CD4-positive, alpha-beta memory T cell (primary cell): ENCODE results near the gene B3GALT6. TPM values are rescaled to one million over a fixed set of nuclear protein-coding genes. Genes with fewer than 3 reads are reported as not detected.

Experiments
- CTCF ChIA-PET: fragments of 350-600 bp; sonication (Branson Sonifier 250); formaldehyde crosslinking; loops from one replicate; lab custom pipeline; 2021; ENCODE audit warnings: inconsistent platforms; ENCODE audit not compliant: partially characterized antibody; lab: Charles Lee
- POLR2A ChIA-PET: fragments of 350-600 bp; sonication (Branson Sonifier 250); formaldehyde crosslinking; loops from one replicate; lab custom pipeline; 2021; ENCODE audit not compliant: partially characterized antibody; lab: Charles Lee
- DNase-seq, 5 donors: peaks; one replicate each; pipeline versions ENCODE4 v3.0.0 to v3.0.0-alpha.2; 2020 to 2022; ENCODE audit warnings: mixed read lengths in 1 of 5
- H3K27ac ChIP-seq: one replicate; pipeline ENCODE4 v1.7.0; 2013; ENCODE audit warnings: low read depth, low read length
- H3K27me3 ChIP-seq: 2 replicates; pipeline ENCODE4 v1.7.0; 2013; ENCODE audit warnings: mild to moderate bottlenecking, low read length, moderate library complexity; ENCODE audit not compliant: insufficient read depth
- H3K36me3 ChIP-seq: 2 replicates; pipeline ENCODE4 v1.7.0; 2013; ENCODE audit warnings: mild to moderate bottlenecking, low read length, moderate library complexity; ENCODE audit not compliant: insufficient read depth
- H3K4me1 ChIP-seq: 2 replicates; pipeline ENCODE4 v1.7.0; 2013; ENCODE audit warnings: mild to moderate bottlenecking, low read length, moderate library complexity; ENCODE audit not compliant: insufficient read depth
- H3K4me3 ChIP-seq, 2 donors: one replicate each; pipeline ENCODE4 v1.7.0; 2013; ENCODE audit warnings: low read length in 2 of 2, mild to moderate bottlenecking in 1 of 2
- H3K9me3 ChIP-seq, 2 donors: one replicate each; pipeline ENCODE4 v1.7.0; 2013; ENCODE audit warnings: low read length in 2 of 2, control low read depth in 1 of 2; ENCODE audit not compliant: control insufficient read depth in 1 of 2
- H3K27ac Mint-ChIP-seq, 7 donors: one replicate each; pipeline ENCODE4 v1.8.0; 2020 to 2021; ENCODE audit warnings: mixed read lengths in 7 of 7, mild to moderate bottlenecking in 6 of 7, inconsistent platforms in 3 of 7, moderate library complexity in 3 of 7
- H3K27me3 Mint-ChIP-seq, 2 donors: one replicate each; pipeline ENCODE4 v1.8.0; 2020 to 2021; ENCODE audit warnings: mixed read lengths in 2 of 2
- H3K36me3 Mint-ChIP-seq, 2 donors: one replicate each; pipeline ENCODE4 v1.8.0; 2020 to 2021; ENCODE audit warnings: mixed read lengths in 2 of 2, inconsistent platforms in 1 of 2, mild to moderate bottlenecking in 1 of 2
- H3K4me1 Mint-ChIP-seq, 4 donors: one replicate each; pipeline ENCODE4 v1.8.0; 2020 to 2021; ENCODE audit warnings: mixed read lengths in 4 of 4, mild to moderate bottlenecking in 1 of 4
- H3K4me3 Mint-ChIP-seq, 8 donors: one replicate each; pipeline ENCODE4 v1.8.0; 2020 to 2021; ENCODE audit warnings: mixed read lengths in 8 of 8, mild to moderate bottlenecking in 7 of 8, moderate library complexity in 6 of 8, inconsistent platforms in 3 of 8
- H3K9me3 Mint-ChIP-seq, 8 donors: one replicate each; pipeline ENCODE4 v1.8.0; 2020 to 2021; ENCODE audit warnings: mixed read lengths in 8 of 8, mild to moderate bottlenecking in 5 of 8, inconsistent platforms in 3 of 8, moderate library complexity in 1 of 8
- intact Hi-C: fragments of 100-400 bp; cut with micrococcal nuclease; formaldehyde crosslinking; loops from one replicate; pipeline ENCODE4 v1.15.1; 2023
- polyA plus RNA-seq, 2 donors: library from polyadenylated mRNA; unstranded; fragments of 300-500 nt; fragmentation: Illumina TruSeq; gene quantifications; one replicate each; pipeline ENCODE4 v1.2.3, GENCODE V29; 2021
- total RNA-seq, 2 experiments: library from RNA; stranded (reverse); gene quantifications; one replicate each; pipeline ENCODE4 v1.2.3, GENCODE V29; 2021

Gene B3GALT6
- total and polyA plus RNA-seq, 4 experiments from 2014 or later, result 5.4 to 23.7 (median 18.7) TPM

GRCh38 chr1:1241588-1242219, 9.7 kb downstream of the B3GALT6 start:
- no peaks in the 10 kb centered on the region for H3K36me3 ChIP-seq
- H3K27ac Mint-ChIP-seq, result no peak overlapping the region
- ChIA-PET POLR2A (interaction anchor here (0.6 kb wide), 1 partner anchor 28 kb away, joined by 3 read pairs; the partner anchor contains the start of gene TNFRSF4), CTCF (no interaction called here)
- no peak overlapping the region for H3K27ac ChIP-seq
- no peaks in the 10 kb centered on the region for H3K36me3 Mint-ChIP-seq
- no peaks in the 10 kb centered on the region for H3K9me3 Mint-ChIP-seq
- H3K27me3 Mint-ChIP-seq, result no peaks in the 10 kb centered on the region
- no peaks in the 10 kb centered on the region for H3K4me1 Mint-ChIP-seq
- peaks cover 4% of the 10 kb centered on the region for H3K27me3 ChIP-seq
- no peak overlapping the region for H3K4me3 ChIP-seq
- H3K4me1 ChIP-seq, result no peaks in the 10 kb centered on the region
- intact Hi-C loops, result no loop called here
- no peak overlapping the region for H3K4me3 Mint-ChIP-seq
- no peak for DNase-seq
- H3K9me3 ChIP-seq, result no peaks in the 10 kb centered on the region

GRCh38 chr1:1242461-1243265, 10.6 kb downstream of the B3GALT6 start:
- CTCF ChIA-PET, result no interaction called here

GRCh38 chr1:1243266-1243660, 11.2 kb downstream of the B3GALT6 start:
- Histone ChIP-seq H3K4me3 (no peak overlapping the region), H3K4me1 (no peaks in the 10 kb centered on the region), H3K27me3 (peaks cover 4% of the 10 kb centered on the region), H3K27ac (no peak overlapping the region), H3K9me3 (no peaks in the 10 kb centered on the region), H3K36me3 (no peaks in the 10 kb centered on the region)
- no peak for DNase-seq
- intact Hi-C loops, result no loop called here
- Mint-ChIP-seq H3K36me3 (no peaks in the 10 kb centered on the region), H3K27me3 (no peaks in the 10 kb centered on the region), H3K4me1 (no peaks in the 10 kb centered on the region), H3K27ac (no peak overlapping the region), H3K9me3 (no peaks in the 10 kb centered on the region), H3K4me3 (no peak overlapping the region)
- ChIA-PET POLR2A (no interaction called here), CTCF (no interaction called here)

More at GRCh38 chr1:1242461-1243265, 10.6 kb downstream of the B3GALT6 start:
- POLR2A ChIA-PET, result no interaction called here
- Mint-ChIP-seq H3K27me3 (no peaks in the 10 kb centered on the region), H3K4me1 (no peaks in the 10 kb centered on the region), H3K36me3 (no peaks in the 10 kb centered on the region), H3K27ac (no peak overlapping the region), H3K4me3 (no peak overlapping the region), H3K9me3 (no peaks in the 10 kb centered on the region)
- Histone ChIP-seq H3K27me3 (peaks cover 4% of the 10 kb centered on the region), H3K4me1 (no peaks in the 10 kb centered on the region), H3K9me3 (no peaks in the 10 kb centered on the region), H3K36me3 (no peaks in the 10 kb centered on the region), H3K4me3 (no peak overlapping the region), H3K27ac (no peak overlapping the region)
- intact Hi-C loops, result no loop called here
- peak in 1 of 5 donors; percentile 16 for DNase-seq

- Histone ChIP-seq H3K27ac (no peak overlapping the region), H3K4me3 (no peak overlapping the region), H3K9me3 (no peaks in the 10 kb centered on the region), H3K4me1 (no peaks in the 10 kb centered on the region), H3K27me3 (peaks cover 4% of the 10 kb centered on the region), H3K36me3 (no peaks in the 10 kb centered on the region)
- Mint-ChIP-seq H3K9me3 (no peaks in the 10 kb centered on the region), H3K4me1 (no peaks in the 10 kb centered on the region), H3K27ac (no peak overlapping the region), H3K4me3 (no peak overlapping the region), H3K36me3 (no peaks in the 10 kb centered on the region), H3K27me3 (no peaks in the 10 kb centered on the region)
- intact Hi-C loops, result no loop called here
- DNase-seq, result no peak
- ChIA-PET POLR2A (no interaction called here), CTCF (no interaction called here)
Measured at GRCh38 chr1:1243807-1244191, 11.8 kb downstream of the B3GALT6 start.

- H3K27ac Mint-ChIP-seq, result no peak overlapping the region
- intact Hi-C loops, result no loop called here
- no peak overlapping the region for H3K27ac ChIP-seq
- no peaks in the 10 kb centered on the region for H3K36me3 Mint-ChIP-seq
- H3K4me1 ChIP-seq, result no peaks in the 10 kb centered on the region
- peak in 1 of 5 donors; percentile 29 for DNase-seq
- POLR2A ChIA-PET, result no interaction called here
- CTCF ChIA-PET, result no interaction called here
- H3K4me3 Mint-ChIP-seq, result no peak overlapping the region
- H3K9me3 Mint-ChIP-seq, result no peaks in the 10 kb centered on the region
- no peak overlapping the region for H3K4me3 ChIP-seq
- H3K9me3 ChIP-seq, result no peaks in the 10 kb centered on the region
- H3K27me3 Mint-ChIP-seq, result no peaks in the 10 kb centered on the region
- peaks cover 4% of the 10 kb centered on the region for H3K27me3 ChIP-seq
- no peaks in the 10 kb centered on the region for H3K36me3 ChIP-seq
- no peaks in the 10 kb centered on the region for H3K4me1 Mint-ChIP-seq
Measured at GRCh38 chr1:1244192-1244811, 12.3 kb downstream of the B3GALT6 start.

GRCh38 chr1:1245178-1245816, 13.3 kb downstream of the B3GALT6 start:
- no peaks in the 10 kb centered on the region for H3K9me3 Mint-ChIP-seq
- H3K4me3 Mint-ChIP-seq, result no peak overlapping the region
- H3K9me3 ChIP-seq, result no peaks in the 10 kb centered on the region
- ChIA-PET POLR2A (no interaction called here), CTCF (no interaction called here)
- no peaks in the 10 kb centered on the region for H3K36me3 ChIP-seq
- DNase-seq, result peak in 1 of 5 donors; percentile 24
- intact Hi-C loops, result no loop called here
- peaks cover 0 to 9% (median 2%) of the 10 kb centered on the region in 4 donors for H3K4me1 Mint-ChIP-seq
- H3K27me3 Mint-ChIP-seq, result no peaks in the 10 kb centered on the region
- no peak overlapping the region for H3K27ac ChIP-seq
- peaks cover 4% of the 10 kb centered on the region for H3K27me3 ChIP-seq
- peaks cover 2% of the 10 kb centered on the region for H3K4me1 ChIP-seq
- no peaks in the 10 kb centered on the region for H3K36me3 Mint-ChIP-seq
- H3K27ac Mint-ChIP-seq, result no peak overlapping the region
- no peak overlapping the region for H3K4me3 ChIP-seq
